HepG2 (cell line): Measurements from ENCODE around the gene SGCE. TPM values are rescaled to one million over a fixed set of nuclear protein-coding genes. Genes with fewer than 3 reads are reported as not detected.
A peak's percentile ranks its signal among the peaks of the same experiment; 100 is the strongest.

Source experiments
- ATAC-seq: fragments of 200-7000 bp; cut with Tn5 transposase; 3 replicates; pipeline ENCODE4 v1.9.1; 2020; ENCODE audit warnings: mild to moderate bottlenecking, moderate library complexity
- BruUV-seq: library from RNA; stranded (reverse); fragments of 400-500 nt; replicated peaks from 2 replicates; lab custom pipeline; 2021; lab: Mats Ljungman, UMichigan
- CTCF ChIA-PET: fragments of 300-600 bp; formaldehyde crosslinking; extraction: SDS; loops from one replicate; lab custom pipeline; 2021; ENCODE audit warnings: low total read pairs, inconsistent platforms, low intra/inter-chr PET ratio; lab: Yijun Ruan, JAX
- POLR2A ChIA-PET: fragments of 350-600 bp; sonication (Branson Sonifier 250); formaldehyde crosslinking; loops from one replicate; lab custom pipeline; 2020; ENCODE audit warnings: antibody characterized with exemption, inconsistent platforms; lab: Yijun Ruan, JAX
- DNase-seq: peaks from one replicate; pipeline ENCODE4 v3.0.0-alpha.2; 2015; ENCODE audit warnings: low spot score
- FAIRE-seq: peaks from 3 replicates; lab custom pipeline; 2011; peaks lifted over from hg19 to GRCh38; lab: Jason Lieb, UNC
- H2AFZ ChIP-seq: one replicate; pipeline ENCODE4 v1.6.1; 2011; ENCODE audit warnings: low read length, inconsistent platforms
- H3K27ac ChIP-seq: fragments of 300-600 bp; 3 replicates; pipeline ENCODE4 v1.8.0; 2011; ENCODE audit warnings: mixed run types, mild to moderate bottlenecking, mixed read lengths, low read length, inconsistent platforms; ENCODE audit not compliant: insufficient read depth; ENCODE audit errors: extremely low read length
- H3K27me3 ChIP-seq, 2 experiments: fragments of 200-600 bp in 1 of 2; 2 replicates in 1 of 2; 3 replicates in 1 of 2; pipeline versions ENCODE4 v1.6.0 to v1.8.0; 2011; ENCODE audit warnings: low read length in 2 of 2, mild to moderate bottlenecking in 2 of 2, moderate library complexity in 2 of 2, inconsistent platforms in 1 of 2; ENCODE audit not compliant: insufficient read depth in 2 of 2, control insufficient read depth in 1 of 2
- H3K36me3 ChIP-seq, 2 experiments: fragments of 200-600 bp in 1 of 2; replicated peaks in 1 of 2; 2 replicates in 1 of 2; 3 replicates in 1 of 2; pipeline versions ENCODE4 v1.5.1 to v1.8.0; 2011; ENCODE audit warnings: low read length in 2 of 2, inconsistent platforms in 1 of 2; ENCODE audit not compliant: insufficient read depth in 2 of 2, control insufficient read depth in 1 of 2
- H3K4me1 ChIP-seq: 2 replicates; pipeline ENCODE4 v1.5.1; 2012; ENCODE audit warnings: low read length, inconsistent platforms; ENCODE audit not compliant: insufficient read depth
- H3K4me2 ChIP-seq: 2 replicates; pipeline ENCODE4 v1.6.0; 2011; ENCODE audit warnings: low read depth, low read length, inconsistent platforms
- H3K4me3 ChIP-seq, 3 experiments: fragments of 200-600 bp in 1 of 3; sonication (generic), shearing (Covaris generic) in 1 of 3; replicated peaks in 1 of 3; 2 replicates each; pipeline ENCODE4 v1.5.1; 2011 to 2016; ENCODE audit warnings: low read length in 3 of 3, inconsistent platforms in 2 of 3, low read depth in 2 of 3, mild to moderate bottlenecking in 2 of 3, control low read depth in 1 of 3, mixed read lengths in 1 of 3; ENCODE audit not compliant: insufficient read depth in 1 of 3
- H3K79me2 ChIP-seq: one replicate; pipeline ENCODE4 v1.6.1; 2011; ENCODE audit warnings: low read length, inconsistent platforms; ENCODE audit not compliant: insufficient read depth
- H3K9ac ChIP-seq: 2 replicates; pipeline ENCODE4 v1.6.0; 2011; ENCODE audit warnings: mild to moderate bottlenecking, low read depth, low read length, inconsistent platforms; ENCODE audit not compliant: insufficient read depth
- H3K9me3 ChIP-seq: 2 replicates; pipeline ENCODE4 v1.5.1; 2012; ENCODE audit warnings: mild to moderate bottlenecking, low read length
- H4K20me1 ChIP-seq: 2 replicates; pipeline ENCODE4 v1.6.0; 2011; ENCODE audit warnings: inconsistent platforms, mild to moderate bottlenecking, low read length, moderate library complexity; ENCODE audit not compliant: insufficient read depth
- BCL6 ChIP-seq: IDR thresholded peaks from 2 replicates; pipeline ENCODE4 v1.6.1; 2016; ENCODE audit warnings: missing genetic modification reagents, missing compliant biosample characterization
- EEA1 ChIP-seq: sonication (generic); formaldehyde crosslinking; IDR thresholded peaks from 2 replicates; pipeline ENCODE4 v1.5.1; 2020; ENCODE audit warnings: mild to moderate bottlenecking, missing genetic modification reagents, borderline replicate concordance
- IRX3 ChIP-seq: sonication (generic); formaldehyde crosslinking; IDR thresholded peaks from 2 replicates; pipeline ENCODE4 v1.8.1; 2023; ENCODE audit warnings: mild to moderate bottlenecking, low read depth, missing genetic modification reagents, borderline replicate concordance
- ISX ChIP-seq: sonication (generic); formaldehyde crosslinking; conservative IDR thresholded peaks from 2 replicates; pipeline ENCODE4 v1.5.0; 2020; ENCODE audit warnings: missing genetic modification reagents
- MAFK ChIP-seq, 2 experiments: IDR thresholded peaks in 1 of 2; conservative IDR thresholded peaks in 1 of 2; 2 replicates each; pipeline ENCODE4 v1.6.1; 2011; ENCODE audit warnings: improper control_type of control experiment in 2 of 2, low read length in 2 of 2
- NFRKB ChIP-seq: fragments of 450-650 bp; IDR thresholded peaks from 2 replicates; pipeline ENCODE4 v1.6.1; 2017
- PCBP1 ChIP-seq: fragments of 200-400 bp; formaldehyde crosslinking; IDR thresholded peaks from 2 replicates; pipeline ENCODE4 v1.6.1; 2017; ENCODE audit warnings: mild to moderate bottlenecking, low read depth, low read length, borderline replicate concordance
- SKIL ChIP-seq: sonication (generic); formaldehyde crosslinking; IDR thresholded peaks from 2 replicates; pipeline ENCODE4 v1.8.0; 2022; ENCODE audit warnings: missing genetic modification reagents, mild to moderate bottlenecking, moderate library complexity, borderline replicate concordance
- SNAI1 ChIP-seq: sonication (generic); formaldehyde crosslinking; IDR thresholded peaks from 2 replicates; pipeline ENCODE4 v1.5.0; 2020; ENCODE audit warnings: mild to moderate bottlenecking, missing genetic modification reagents, borderline replicate concordance
- SOX13 ChIP-seq, 3 experiments: fragments of 450-650 bp in 1 of 3; sonication (generic) in 1 of 3; formaldehyde crosslinking in 1 of 3; IDR thresholded peaks in 2 of 3; conservative IDR thresholded peaks in 1 of 3; 2 replicates each; pipeline versions ENCODE4 v1.5.0 to v1.6.1; 2016 to 2020; ENCODE audit warnings: antibody characterized with exemption in 1 of 3, mild to moderate bottlenecking in 1 of 3, missing compliant biosample characterization in 1 of 3, missing genetic modification reagents in 1 of 3, moderate library complexity in 1 of 3
- ZFP1 ChIP-seq: IDR thresholded peaks from 2 replicates; pipeline ENCODE4 v1.6.1; 2016
- WGBS: methylation state at CpG from one replicate; pipeline ENCODE4 v1.1.6; 2017; ENCODE audit warnings: low lambda C conversion rate; 5-methylcytosine and 5-hydroxymethylcytosine counted together
- in situ Hi-C: cut with HindIII; loops from 2 replicates; pipeline ENCODE4 v1.10.0; 2017; ENCODE audit warnings: low pct_unique_long_range_greater_than_20kb; ENCODE audit not compliant: extremely low pct_ligation_motif_present
- intact Hi-C: fragments of 100-400 bp; cut with micrococcal nuclease; formaldehyde crosslinking; loops from one replicate; pipeline ENCODE4 v1.10.0; 2022; ENCODE audit not compliant: unreplicated experiment
- polyA plus RNA-seq, 8 experiments: library from polyadenylated mRNA; depleted of rRNA in 3 of 8; stranded (reverse) in 7 of 8; unstranded in 1 of 8; fragments of >200 nt; fragmentation: Illumina TruSeq in 4 of 8; extraction: Trizol in 4 of 8; gene quantifications; 2 replicates each; pipeline versions ENCODE4 v1.2.1 to v1.2.3, GENCODE V29; 2011 to 2016; ENCODE audit warnings: low read depth in 4 of 8, missing spikeins in 1 of 8, mixed read lengths in 1 of 8; ENCODE audit not compliant: insufficient read depth in 1 of 8
- total RNA-seq, 5 experiments: library from RNA; depleted of rRNA; stranded (reverse); fragments of >200 nt; fragmentation: Illumina TruSeq; extraction: Trizol; gene quantifications; 2 replicates each; pipeline ENCODE4 v1.2.3, GENCODE V29; 2016; ENCODE audit warnings: low read depth in 1 of 5
- TF ChIP-seq, protein P1 (sequence below): sonication (generic); formaldehyde crosslinking; IDR thresholded peaks from 2 replicates; pipeline ENCODE4 v1.4.0; 2020; ENCODE audit warnings: missing genetic modification reagents
- TF ChIP-seq, protein P2 (sequence below): sonication (generic); formaldehyde crosslinking; IDR thresholded peaks from 2 replicates; pipeline ENCODE4 v1.4.0; 2020; ENCODE audit warnings: missing genetic modification reagents, borderline replicate concordance
- TF ChIP-seq, protein P3 (sequence below): sonication (generic); formaldehyde crosslinking; IDR thresholded peaks from 2 replicates; pipeline ENCODE4 v1.4.0; 2020; ENCODE audit warnings: mild to moderate bottlenecking, missing genetic modification reagents

SGCE gene
- total and polyA plus RNA-seq, 2 of the 13 experiments (the other 11 are each of a cell fraction or from before 2014, with no cell fraction given) = 52.3 to 71.1 TPM

- TF ChIP-seq SOX13 (IDR thresholded peaks at IDR 0.05) (no peak), SOX13 (CRISPR knock-in tag; conservative IDR thresholded peaks at IDR 0.05 in 1 of 2, IDR thresholded peaks at IDR 0.05 in 1 of 2) (peak in 1 of 2 experiments; percentile 66; a peak in 1 of 4 replicates), BCL6 (peak; percentile 28; the same call in 1 of the 2 replicates)
- TF ChIP-seq, protein P1, sequence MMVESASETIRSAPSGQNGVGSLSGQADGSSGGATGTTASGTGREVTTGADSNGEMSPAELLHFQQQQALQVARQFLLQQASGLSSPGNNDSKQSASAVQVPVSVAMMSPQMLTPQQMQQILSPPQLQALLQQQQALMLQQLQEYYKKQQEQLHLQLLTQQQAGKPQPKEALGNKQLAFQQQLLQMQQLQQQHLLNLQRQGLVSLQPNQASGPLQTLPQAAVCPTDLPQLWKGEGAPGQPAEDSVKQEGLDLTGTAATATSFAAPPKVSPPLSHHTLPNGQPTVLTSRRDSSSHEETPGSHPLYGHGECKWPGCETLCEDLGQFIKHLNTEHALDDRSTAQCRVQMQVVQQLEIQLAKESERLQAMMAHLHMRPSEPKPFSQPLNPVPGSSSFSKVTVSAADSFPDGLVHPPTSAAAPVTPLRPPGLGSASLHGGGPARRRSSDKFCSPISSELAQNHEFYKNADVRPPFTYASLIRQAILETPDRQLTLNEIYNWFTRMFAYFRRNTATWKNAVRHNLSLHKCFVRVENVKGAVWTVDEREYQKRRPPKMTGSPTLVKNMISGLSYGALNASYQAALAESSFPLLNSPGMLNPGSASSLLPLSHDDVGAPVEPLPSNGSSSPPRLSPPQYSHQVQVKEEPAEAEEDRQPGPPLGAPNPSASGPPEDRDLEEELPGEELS (CRISPR knock-in tag) = peak; percentile 58
Measured at GRCh38 chr7:94698275-94698674, 42.3 kb upstream of the SGCE start (continued).

- H2AFZ ChIP-seq = no peak overlapping the region
- no peak overlapping the region; a peak in 1 of 6 replicates for H3K4me3 ChIP-seq
- no peaks in the 10 kb centered on the region for H3K36me3 ChIP-seq
- H3K4me2 ChIP-seq = peak overlapping the region; percentile 14
- no peaks in the 10 kb centered on the region for H4K20me1 ChIP-seq
- CTCF ChIA-PET = no interaction called here
- POLR2A ChIA-PET = interaction anchor here (0.7 to 1.4 kb wide), 5 partner anchors 10 to 283 kb away, joined by 3 to 5 read pairs (median 3); no protein-coding TSS in a partner anchor
- in situ Hi-C loops = no loop called here
- DNase-seq (peak; percentile 76), ATAC-seq (peak; percentile 37; the same call in 1 of the 3 replicates), FAIRE-seq (no peak)
- H3K27ac ChIP-seq = peak overlapping the region; percentile 81
- no peaks in the 10 kb centered on the region for H3K27me3 ChIP-seq
- H3K4me1 ChIP-seq = peaks cover 55% of the 10 kb centered on the region
- H3K9me3 ChIP-seq = no peaks in the 10 kb centered on the region
- H3K9ac ChIP-seq = no peak overlapping the region
- WGBS = 54% methylated on average over 1 of the region's 1 CpG
- intact Hi-C loops = no loop called here
- no TSS peak for BruUV-seq
- no peaks in the 10 kb centered on the region for H3K79me2 ChIP-seq
- TF ChIP-seq, protein P2, sequence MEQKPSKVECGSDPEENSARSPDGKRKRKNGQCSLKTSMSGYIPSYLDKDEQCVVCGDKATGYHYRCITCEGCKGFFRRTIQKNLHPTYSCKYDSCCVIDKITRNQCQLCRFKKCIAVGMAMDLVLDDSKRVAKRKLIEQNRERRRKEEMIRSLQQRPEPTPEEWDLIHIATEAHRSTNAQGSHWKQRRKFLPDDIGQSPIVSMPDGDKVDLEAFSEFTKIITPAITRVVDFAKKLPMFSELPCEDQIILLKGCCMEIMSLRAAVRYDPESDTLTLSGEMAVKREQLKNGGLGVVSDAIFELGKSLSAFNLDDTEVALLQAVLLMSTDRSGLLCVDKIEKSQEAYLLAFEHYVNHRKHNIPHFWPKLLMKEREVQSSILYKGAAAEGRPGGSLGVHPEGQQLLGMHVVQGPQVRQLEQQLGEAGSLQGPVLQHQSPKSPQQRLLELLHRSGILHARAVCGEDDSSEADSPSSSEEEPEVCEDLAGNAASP = no peak
- TF ChIP-seq MAFK (conservative IDR thresholded peaks at IDR 0.05 in 1 of 2, IDR thresholded peaks at IDR 0.05 in 1 of 2; ENCODE audit: low read length in 2 of 2) (peak; percentile 40 to 56), ISX (no peak), SKIL (CRISPR knock-in tag) (no peak), ZFP1 (peak; percentile 63; the same call in 1 of the 2 replicates), NFRKB (no peak), PCBP1 (no peak), EEA1 (CRISPR knock-in tag) (no peak), SNAI1 (CRISPR knock-in tag) (no peak), IRX3 (CRISPR knock-in tag) (no peak)
- TF ChIP-seq, protein P3, sequence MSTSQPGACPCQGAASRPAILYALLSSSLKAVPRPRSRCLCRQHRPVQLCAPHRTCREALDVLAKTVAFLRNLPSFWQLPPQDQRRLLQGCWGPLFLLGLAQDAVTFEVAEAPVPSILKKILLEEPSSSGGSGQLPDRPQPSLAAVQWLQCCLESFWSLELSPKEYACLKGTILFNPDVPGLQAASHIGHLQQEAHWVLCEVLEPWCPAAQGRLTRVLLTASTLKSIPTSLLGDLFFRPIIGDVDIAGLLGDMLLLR (CRISPR knock-in tag) = no peak
Measured at GRCh38 chr7:94697035-94697974, 41.4 kb upstream of the SGCE start.
